Left colon (tissue), 2 donors: ENCODE data around the gene MLLT1. TPM values are rescaled to one million over a fixed set of nuclear protein-coding genes. Genes with fewer than 3 reads are reported as not detected.

Experiments
- ATAC-seq: fragments of 200-7000 bp; cut with Tn5 transposase; one replicate; pipeline ENCODE4 v1.9.1; 2020; ENCODE audit warnings: mild to moderate bottlenecking, moderate library complexity
- DNase-seq, 2 donors: peaks; one replicate each; pipeline ENCODE4 v3.0.0-alpha.2; 2020
- intact Hi-C, 2 donors: fragments of 100-400 bp; cut with DNase I in 1 of 2; cut with micrococcal nuclease in 1 of 2; formaldehyde crosslinking; loops; one replicate each; pipeline versions ENCODE4 v1.11.2 to v1.14.0; 2022; cut with DNase I, micrococcal nuclease
- total RNA-seq, 2 donors: library from RNA; stranded (reverse); fragmentation: NEBNext Ultra II Directional; extraction: Animal tissue kit (Norgen Biotek cat#: 25700); gene quantifications; one replicate each; pipeline ENCODE4 v1.2.1, GENCODE V29; 2021
- donor health status: DM: no; HTN: no; CAD: no.
- donor health status: DM: yes; HTN: yes; CAD: no.

MLLT1 gene
- total RNA-seq, 2 donors from 2014 or later = 28.3 to 37.2 TPM

DNA sequence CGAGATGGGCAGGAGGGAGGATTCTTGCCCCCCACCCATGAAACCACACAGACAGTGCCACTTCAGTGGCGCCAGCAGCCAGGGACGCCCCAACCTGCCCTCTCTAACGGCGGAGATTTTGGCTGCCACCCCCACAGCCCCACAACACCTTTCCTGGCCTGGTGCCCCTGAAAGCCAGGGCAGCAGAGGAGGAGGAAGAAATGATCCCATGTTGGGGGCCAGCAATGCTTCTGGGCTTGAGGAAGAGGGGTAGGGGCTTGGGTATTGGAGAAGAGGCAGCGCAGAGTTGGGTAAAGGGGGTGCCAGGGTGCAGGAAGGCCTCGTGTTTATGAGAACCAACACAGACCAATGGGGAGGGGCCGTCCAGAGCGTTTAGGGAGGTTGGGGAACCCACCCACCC, 1.7 kb downstream of the MLLT1 start:
- ATAC-seq = no peak
- intact Hi-C loops = no loop called here
- DNase-seq = no peak

DNA sequence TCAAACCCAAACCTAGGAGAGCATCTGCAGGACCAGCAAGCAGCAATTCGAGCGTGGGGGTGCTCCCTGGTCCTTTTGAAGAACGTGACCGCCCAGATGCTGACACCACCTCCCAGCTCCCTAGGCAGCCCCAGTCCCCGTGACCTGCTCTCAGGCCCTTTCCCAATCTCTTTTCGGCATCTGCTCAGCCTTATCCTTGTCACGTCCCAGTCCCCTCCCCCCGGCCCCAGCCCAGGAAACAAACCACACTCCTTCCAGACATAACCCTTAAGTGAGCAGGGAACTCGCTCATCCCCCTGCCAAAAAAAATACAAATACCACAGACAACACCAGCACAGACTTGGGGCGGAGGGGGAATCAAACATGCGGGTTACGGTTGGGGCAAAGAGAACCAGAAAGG, 3.3 kb downstream of the MLLT1 start:
- DNase-seq (peak; percentile 40 to 67), ATAC-seq (no peak)
- intact Hi-C loops = no loop called here

DNA sequence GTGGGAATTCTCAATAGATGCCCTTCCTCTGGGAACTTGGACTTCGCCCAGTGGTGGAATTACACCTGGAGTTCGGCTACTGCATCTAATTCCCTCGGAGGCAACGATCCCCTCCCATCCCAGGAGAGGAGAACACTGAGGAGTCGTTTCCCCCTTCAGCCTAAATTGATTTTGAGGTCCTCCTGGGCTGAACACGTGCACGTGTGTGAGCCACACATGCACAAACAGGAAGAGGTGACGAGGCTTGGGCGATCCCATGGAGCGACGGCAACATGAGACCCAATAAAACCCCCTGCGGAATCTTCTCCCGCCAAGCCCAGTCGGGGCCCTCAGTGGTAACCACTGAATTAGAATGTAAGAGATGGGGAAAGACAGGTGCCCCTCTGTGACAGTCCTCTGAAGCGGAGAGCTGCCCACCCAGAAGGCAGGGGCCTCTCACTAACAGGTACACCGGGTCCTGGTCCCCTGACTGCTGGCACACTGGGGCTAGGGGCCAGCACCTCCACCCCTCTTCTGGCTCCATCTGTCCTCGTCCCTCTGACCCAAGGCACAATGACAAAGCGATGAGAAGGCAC, 4.5 kb downstream of the MLLT1 start:
- ATAC-seq (no peak), DNase-seq (no peak)
- intact Hi-C loops = no loop called here

DNA sequence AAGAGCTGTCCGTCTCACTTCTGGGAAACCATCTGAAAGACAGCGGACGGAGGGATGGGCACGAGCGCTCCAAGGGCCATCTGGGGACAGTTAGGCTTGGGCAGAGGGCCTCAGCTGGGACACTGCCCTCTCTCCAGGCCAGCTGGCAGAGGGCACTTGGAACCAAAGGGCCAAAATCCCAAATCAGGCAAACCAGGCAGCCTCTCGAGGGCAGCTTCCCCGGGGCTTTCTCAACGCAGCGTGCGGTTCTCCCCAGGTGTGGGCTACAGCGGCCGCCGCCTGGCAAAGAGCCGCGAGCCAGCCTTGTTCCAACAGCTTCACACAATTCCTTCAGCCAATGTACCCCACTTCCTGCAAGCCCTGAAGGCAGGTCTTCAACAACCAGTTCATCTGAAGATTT, 5.0 kb downstream of the MLLT1 start:
- intact Hi-C loops = no loop called here
- no peak for ATAC-seq
- no peak for DNase-seq

DNA sequence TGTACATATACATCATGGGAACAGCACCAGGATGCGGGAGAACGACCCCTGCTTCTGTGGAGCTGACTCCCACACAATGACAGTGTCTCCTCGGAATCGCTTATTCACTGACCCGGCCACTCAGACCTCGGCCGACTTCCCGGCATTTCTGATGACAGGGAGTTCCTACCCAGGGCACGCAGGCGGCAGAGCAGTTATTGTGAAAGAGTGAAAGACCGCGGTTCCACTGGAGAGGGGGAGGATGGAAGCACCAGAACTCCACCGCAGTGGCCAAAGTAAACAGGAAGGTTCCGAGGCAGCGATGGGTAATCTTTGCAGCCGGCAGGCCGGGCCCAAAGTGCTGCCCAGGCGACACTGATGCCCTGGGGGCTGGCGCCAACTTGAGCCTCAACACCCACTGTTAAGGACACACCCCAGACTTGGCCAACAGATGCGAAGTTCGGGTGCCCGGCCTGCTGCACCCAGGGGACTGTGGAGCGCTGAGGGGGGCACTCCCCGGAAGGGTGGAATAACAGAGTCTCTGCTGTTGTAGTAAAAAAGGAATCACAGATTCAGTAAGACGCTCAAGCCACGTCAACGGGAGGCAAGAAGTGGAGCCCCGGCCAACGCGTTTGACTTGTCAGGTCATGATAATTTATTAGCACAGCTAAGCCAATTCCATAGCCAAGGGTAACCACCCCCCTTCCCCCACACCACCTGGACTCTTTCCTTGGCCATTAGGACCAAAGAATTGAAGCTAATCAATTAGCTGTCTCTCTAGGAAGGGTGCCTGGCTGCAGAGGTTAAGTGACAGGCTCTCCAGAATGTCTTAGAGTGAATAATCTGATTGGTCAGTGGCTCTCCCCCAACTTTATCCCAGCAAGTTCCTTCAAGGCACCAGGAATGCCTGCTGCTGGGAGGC, 5.8 kb downstream of the MLLT1 start:
- intact Hi-C loops = no loop called here
- peak; percentile 44 to 74 for DNase-seq
- ATAC-seq = peak; percentile 36

DNA sequence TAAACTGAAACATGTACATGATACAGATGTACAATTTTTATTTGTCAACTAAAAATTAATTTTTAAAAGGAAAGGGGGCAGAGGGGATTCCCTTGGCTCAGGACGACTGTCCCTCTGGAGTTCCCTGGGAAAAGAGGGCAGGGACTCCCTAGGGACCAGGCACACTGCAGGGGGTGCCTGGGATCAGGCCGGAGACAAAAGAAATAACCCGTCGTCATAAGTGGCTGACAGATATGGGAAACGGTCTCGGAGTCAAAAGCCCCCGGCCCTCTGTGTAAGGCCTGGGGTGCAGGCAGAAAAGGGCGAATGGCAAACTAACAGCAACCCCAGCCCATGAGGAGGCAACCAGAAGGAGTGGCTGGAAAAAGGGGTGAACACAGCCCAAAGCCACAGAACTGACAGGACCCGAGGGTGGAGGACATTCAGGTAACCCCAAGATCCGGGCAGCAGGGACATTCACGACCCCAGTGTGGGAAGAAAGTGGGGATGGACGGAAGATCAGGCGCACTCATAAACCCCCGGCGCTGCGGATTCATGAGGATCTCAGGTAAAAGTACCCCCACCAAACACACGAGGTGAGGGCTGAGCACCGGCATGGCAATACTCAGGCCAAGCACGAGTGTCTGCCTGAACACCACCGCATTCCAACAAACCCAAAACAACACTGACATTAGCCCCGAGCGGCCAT, 6.7 kb downstream of the MLLT1 start:
- DNase-seq (no peak), ATAC-seq (no peak)
- intact Hi-C loops = no loop called here

DNA sequence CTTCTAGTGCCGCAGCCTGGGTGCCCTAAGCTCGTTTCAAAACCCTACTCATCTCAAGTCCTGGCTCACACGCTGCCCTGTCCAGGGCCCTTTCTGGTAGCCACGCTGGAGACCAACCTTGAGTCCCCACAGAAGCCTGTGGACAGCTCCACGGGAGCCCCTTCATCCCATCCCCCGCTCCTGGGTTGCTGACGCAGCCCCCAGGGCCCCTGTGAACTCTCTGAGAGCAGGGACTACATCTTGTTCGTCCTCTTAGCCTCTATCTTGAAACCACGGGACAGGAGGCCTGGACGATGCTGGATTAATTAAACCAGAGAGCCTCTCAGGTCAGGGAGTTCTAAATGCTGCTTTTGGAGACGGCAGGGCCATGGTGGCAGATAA, 7.4 kb downstream of the MLLT1 start:
- DNase-seq (no peak), ATAC-seq (no peak)
- intact Hi-C loops = no loop called here

DNA sequence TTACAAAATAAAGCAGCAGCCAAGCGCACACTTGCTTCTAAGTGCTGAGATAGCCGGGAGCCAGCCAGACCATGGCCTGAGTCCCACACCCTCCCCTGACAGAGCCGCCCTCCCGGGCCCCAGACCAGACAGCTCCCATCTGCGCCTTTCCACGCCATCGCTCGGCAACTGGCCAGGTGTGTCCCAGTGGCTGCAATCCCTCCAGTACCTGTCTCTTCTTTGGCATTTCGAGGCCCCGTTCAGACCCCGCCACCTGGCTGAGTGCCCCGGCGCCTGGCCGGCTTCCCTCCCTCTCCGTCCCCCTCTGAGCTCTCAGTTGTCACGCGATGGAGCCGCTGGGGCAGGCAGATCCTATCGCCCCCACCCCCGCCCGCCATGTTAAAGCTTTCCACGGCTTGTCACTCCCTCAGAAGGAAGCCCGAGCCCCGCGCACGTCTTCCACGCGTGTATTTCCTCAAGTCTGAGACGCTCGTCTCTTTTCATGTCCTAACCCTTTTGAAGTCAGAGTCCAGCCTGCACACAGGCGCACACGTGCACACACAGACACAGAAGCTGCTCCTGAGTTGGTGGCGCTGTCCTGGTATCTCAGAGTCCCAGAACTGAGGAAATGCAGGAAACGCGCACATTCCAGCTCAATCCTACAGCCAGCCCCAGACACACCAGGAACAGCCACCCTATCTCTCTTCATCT, 7.9 kb downstream of the MLLT1 start:
- ATAC-seq (peak; percentile 28), DNase-seq (peak; percentile 59 to 75)
- intact Hi-C loops = no loop called here

DNA sequence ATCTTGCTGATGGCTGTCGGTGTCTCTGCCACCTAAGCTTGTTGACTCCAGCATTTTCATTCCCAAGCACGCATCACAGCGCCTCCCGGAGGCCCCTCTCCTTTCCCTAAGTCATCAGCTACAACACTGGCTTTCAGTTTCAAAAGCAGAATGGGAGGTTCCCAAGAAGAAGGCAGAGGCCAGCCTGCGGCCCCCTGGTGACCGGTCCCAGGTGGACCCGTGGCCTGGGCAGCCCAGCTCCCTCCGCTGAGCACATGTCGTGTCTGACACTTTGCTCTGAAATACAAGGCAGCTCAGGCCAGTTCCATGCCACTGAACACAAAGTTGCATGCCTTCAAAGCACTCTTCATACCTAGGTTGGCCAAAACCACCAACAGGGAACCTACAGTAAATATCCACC, 8.5 kb downstream of the MLLT1 start:
- ATAC-seq (no peak), DNase-seq (no peak)

DNA sequence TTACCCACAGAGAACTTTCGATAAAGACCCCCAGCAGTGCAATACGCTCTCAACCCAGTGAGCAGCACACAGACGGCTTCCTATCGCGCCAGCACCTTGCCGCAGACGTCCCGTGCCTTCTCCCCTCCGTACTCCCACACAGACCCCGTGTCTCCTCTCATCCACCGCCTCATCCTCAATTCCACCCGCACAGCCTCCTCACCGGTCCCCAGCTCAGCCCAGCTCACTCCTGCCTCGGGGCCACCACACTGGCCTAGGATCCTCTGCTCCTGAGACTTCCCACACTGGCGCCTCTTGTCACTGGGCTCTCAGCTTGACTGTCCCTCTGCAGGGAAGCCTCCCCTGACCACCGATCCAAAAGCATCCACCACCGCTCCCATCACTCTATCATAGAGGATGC, 9.0 kb downstream of the MLLT1 start:
- intact Hi-C loops = no loop called here
- DNase-seq (no peak), ATAC-seq (no peak)

More for the DNA sequence above, 8.5 kb downstream of the MLLT1 start:
- intact Hi-C loops = no loop called here

DNA sequence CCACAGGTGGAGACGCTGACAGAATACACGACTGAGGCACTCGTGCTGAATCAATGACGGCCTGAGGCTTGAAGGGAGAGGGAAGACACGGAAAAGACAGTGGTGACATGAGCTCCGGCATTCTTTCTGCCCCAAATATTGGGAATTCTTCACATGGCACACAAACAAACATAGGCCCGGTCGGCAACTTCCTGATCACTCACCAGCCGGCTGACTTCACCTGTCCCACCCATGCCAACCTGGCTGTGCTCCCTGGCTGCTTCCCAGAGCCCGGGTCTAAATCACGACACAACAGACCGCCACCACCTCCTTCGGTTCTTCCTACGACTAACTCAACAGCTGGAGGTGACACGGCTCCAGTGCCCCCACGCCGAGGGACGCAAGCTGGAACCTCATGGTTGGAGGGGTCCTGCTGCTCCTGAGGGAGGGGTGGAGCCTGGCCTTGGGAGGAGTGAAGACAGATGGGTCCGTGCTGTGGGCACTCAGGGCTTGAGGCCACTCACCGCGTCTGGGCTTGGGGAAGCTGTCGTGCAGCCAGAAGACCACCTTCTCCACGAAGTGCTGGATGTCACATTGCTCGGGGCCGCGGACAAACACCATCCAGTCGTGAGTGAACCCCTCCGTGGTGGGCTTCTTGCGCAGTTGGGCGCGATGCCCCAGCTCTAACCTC, 9.6 kb downstream of the MLLT1 start:
- ATAC-seq = no peak
- DNase-seq = no peak
- intact Hi-C loops = no loop called here

DNA sequence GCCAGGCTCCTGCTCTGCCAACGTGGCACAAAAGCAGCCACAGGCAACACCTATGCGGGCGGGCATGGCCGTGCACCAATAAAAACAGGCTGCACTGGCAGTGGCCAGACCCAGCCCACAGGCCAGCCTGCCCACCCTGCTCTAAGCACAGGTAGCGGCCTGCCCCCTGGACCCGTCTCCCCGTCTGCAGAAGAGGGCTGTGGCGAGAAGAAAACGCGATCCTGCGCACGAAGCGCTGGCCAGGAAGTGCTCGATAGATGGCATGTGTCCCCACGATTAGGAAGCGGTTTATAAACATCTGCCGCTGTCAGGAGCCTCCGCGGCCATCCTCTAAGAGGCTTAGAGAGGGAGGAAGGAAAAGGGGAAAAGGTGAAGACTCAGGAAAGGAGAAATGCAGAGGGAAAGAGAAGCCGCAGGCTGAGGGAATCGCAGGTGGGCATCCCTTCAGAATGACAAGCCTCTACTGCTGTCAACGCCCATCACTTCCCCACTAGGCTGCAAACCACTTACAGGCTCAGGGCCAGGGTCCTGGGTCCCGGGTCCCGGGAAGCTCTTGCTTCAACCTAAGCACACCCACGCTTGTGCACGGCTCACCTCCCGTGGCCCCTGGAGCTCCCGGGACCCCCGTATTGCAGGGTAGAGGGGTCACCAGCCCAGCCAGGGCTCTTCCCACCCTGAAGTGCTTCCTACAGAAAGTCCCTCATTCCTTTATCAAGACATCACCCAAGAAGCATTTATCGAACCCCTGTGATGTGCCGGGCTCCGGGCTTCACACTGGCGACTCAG, 10.5 kb downstream of the MLLT1 start:
- intact Hi-C loops = no loop called here
- ATAC-seq (no peak), DNase-seq (no peak)

DNA sequence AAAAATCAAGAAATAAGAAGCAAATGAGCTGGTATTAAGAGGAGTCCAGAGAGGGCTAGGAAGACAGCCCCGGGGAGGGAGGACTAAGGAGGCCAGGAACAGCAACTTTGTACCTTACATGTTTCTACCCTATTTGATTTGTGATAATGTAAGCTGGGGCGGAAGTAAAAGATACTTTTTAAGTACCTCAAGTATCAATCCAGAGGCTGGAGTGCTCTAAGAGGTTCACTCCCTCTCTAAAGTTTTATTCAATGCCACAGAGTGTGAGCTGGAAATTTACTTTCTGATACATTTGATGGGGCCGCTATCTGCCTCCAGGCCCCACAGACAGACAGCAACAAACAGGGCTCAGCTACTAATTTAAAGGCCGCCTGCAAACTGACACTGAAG, 11.4 kb downstream of the MLLT1 start:
- DNase-seq (no peak), ATAC-seq (no peak)
- intact Hi-C loops = no loop called here

DNA sequence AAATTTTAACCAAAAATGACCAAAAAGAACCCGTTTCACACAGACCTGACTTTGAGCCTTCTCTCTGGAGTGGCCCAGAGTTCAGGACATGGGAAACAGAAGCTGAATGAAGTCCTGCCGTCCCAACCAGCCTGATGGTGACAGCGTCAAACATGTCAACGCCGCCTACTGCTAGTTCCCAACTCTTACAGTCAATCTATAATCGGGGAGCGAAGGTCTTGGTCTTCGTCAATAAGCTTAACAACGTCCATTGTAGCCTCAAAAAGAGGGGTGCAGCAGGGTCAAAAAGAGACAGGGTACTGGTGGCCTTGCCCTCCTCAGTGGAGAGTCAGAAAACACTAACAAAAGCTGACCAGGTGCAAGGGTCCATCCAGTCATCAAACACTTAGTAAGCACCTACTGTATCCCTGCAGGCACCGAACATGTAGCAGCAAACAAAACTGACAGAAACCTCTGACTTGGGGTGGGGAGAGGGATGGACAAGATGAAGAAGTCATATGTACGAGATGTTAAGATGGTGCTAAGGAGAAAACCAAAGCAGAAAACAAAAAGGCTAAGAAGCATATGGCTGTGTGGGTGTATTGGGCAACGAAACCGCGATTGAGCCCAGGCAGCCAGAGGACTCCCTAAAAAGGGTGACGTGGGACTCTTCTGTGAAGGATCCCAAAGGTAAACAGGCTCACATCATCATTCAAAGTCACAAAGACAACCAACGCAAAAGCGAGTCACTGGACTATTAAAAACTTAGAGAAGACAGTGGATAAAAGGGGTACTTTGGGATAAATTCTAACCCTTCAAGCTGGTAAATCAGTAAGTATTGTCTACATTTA, 12.0 kb downstream of the MLLT1 start:
- no peak for ATAC-seq

DNA sequence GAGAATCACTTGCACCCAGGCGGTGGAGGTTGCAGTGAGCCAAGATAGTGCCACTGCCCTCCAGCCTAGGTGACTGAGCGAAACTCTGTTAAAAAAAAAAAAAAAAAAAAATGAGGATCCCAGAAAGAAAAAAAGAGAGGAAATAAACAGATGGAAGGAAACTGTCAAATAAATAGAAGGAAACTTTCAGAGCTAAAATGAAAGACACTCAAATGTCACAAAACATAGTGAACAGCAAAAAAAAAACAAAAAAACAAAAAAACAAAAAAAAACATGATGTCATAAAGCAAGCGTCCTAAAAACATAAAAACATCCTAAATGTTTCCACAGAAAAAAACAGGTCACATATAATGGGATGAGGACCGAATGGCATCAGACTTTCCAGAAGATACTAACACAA, 15.0 kb downstream of the MLLT1 start:
- ATAC-seq (no peak), DNase-seq (no peak)
- intact Hi-C loops = no loop called here

More for the DNA sequence above, 12.0 kb downstream of the MLLT1 start:
- intact Hi-C loops = no loop called here
- DNase-seq = no peak

DNA sequence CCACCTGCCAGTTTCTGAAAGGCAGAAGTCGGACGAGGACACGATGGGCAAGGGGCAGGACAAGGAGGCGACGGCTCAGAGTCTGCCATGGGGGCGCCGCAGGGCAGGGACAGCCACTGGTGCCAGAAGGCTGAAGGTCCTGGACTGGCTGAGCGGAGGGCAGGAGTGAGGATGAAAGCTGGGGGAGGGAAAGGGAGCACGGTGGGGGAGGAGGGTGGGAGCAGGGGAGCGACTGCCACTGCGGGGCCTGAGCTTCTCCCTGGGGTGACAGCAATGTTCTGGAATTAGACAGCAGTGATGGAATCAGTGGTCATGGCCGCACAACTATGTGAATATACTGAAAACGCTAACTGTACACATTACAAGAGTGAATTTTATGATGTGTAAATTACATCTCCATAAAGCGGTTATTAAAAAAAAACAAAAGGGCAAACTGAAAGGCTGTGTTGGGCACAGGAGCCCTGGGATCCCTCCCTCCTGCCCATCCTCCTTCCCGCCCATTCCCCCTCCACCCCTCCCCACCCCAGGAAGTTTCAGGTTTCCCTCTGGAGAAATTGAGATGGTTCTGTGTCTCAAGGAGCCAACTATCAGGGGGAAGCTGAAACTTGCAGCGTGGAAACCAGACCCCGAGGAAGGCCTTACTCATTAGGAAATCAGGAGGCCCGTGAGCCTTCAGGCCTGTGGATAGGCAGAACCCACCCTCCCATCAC, 15.9 kb downstream of the MLLT1 start:
- DNase-seq (no peak), ATAC-seq (peak; percentile 84)
- intact Hi-C loops = no loop called here

DNA sequence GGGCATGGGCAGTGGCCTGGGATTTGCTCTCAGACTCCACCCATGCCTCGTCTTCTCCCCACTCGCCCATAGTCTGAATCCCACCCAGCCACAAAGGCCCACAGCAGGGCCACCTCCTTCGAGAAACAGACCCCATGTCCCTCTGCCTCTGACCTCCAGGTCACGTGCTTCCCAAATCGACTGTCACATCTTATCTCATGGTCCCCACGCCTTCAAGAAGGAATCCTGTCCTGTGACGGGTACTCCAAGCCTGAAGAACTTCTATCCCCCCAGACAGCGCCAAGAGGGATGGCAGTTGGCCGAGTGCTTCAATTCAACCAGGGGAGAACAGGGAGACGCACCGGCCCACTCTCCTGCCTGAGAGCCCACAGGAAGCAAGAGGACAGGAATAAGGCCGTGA, 16.5 kb downstream of the MLLT1 start:
- DNase-seq (no peak), ATAC-seq (no peak)
- intact Hi-C loops = no loop called here
